K562 (cell line): ENCODE data around the gene TYROBP. TPM values are rescaled to one million over a fixed set of nuclear protein-coding genes. Genes with fewer than 3 reads are reported as not detected.

Experiments used
- ATF1 ChIP-seq, 2 experiments: fragments of 450-650 bp in 1 of 2; IDR thresholded peaks; 2 replicates each; pipeline ENCODE4 v1.6.1; 2016; ENCODE audit warnings: missing compliant biosample characterization in 1 of 2, missing genetic modification characterization in 1 of 2
- CBX2 ChIP-seq: fragments of 200-600 bp; sonication (generic); IDR thresholded peaks from one replicate; pipeline ENCODE4 v1.6.1; 2012; ENCODE audit warnings: mild to moderate bottlenecking, low read length, inconsistent platforms; ENCODE audit not compliant: insufficient read depth, poor library complexity, severe bottlenecking
- COPS2 ChIP-seq: fragments of 450-650 bp; conservative IDR thresholded peaks from 2 replicates; pipeline ENCODE4 v1.6.1; 2016; ENCODE audit warnings: mild to moderate bottlenecking, moderate library complexity
- DIDO1 ChIP-seq: fragments of 450-650 bp; IDR thresholded peaks from 2 replicates; pipeline ENCODE4 v1.6.1; 2016; ENCODE audit warnings: low read depth, missing biosample characterization, missing genetic modification characterization
- E2F3 ChIP-seq: fragments of 250-450 bp; sonication (Bioruptor Pico); IDR thresholded peaks from 2 replicates; pipeline ENCODE4 v1.4.0; 2020; ENCODE audit warnings: mild to moderate bottlenecking
- ELF1 ChIP-seq: fragments of 200-800 bp; sonication (Bioruptor generic); IDR thresholded peaks from 2 replicates; pipeline ENCODE4 v1.6.1; 2016; ENCODE audit warnings: missing genetic modification characterization, missing compliant biosample characterization
- HOXB6 ChIP-seq: fragments of 250-450 bp; sonication (Bioruptor Pico); IDR thresholded peaks from 2 replicates; pipeline ENCODE4 v1.5.1; 2022; ENCODE audit warnings: mild to moderate bottlenecking, borderline replicate concordance
- KDM1A ChIP-seq, 2 experiments: fragments of 450-650 bp; IDR thresholded peaks; 2 replicates each; pipeline ENCODE4 v1.6.1; 2016; ENCODE audit warnings: mild to moderate bottlenecking in 2 of 2
- MEF2A ChIP-seq: IDR thresholded peaks from 2 replicates; pipeline ENCODE4 v1.6.1; 2011; ENCODE audit warnings: low read depth, mild to moderate bottlenecking, low read length, moderate library complexity; ENCODE audit not compliant: control insufficient read depth
- MYBL2 ChIP-seq, 2 experiments: fragments of 450-650 bp in 1 of 2; sonication (generic) in 1 of 2; formaldehyde crosslinking in 1 of 2; IDR thresholded peaks; 2 replicates each; pipeline versions ENCODE4 v1.6.1 to v1.8.1; 2017 to 2022; ENCODE audit warnings: borderline replicate concordance in 1 of 2, inconsistent platforms in 1 of 2, low read depth in 1 of 2, mild to moderate bottlenecking in 1 of 2, missing genetic modification reagents in 1 of 2, moderate library complexity in 1 of 2
- NFATC3 ChIP-seq: fragments of 450-650 bp; IDR thresholded peaks from 2 replicates; pipeline ENCODE4 v1.6.1; 2017; ENCODE audit warnings: mild to moderate bottlenecking
- NFIC ChIP-seq: fragments of 450-650 bp; IDR thresholded peaks from 2 replicates; pipeline ENCODE4 v1.6.1; 2017; ENCODE audit warnings: mild to moderate bottlenecking, inconsistent platforms
- PCBP2 ChIP-seq: fragments of 200-400 bp; formaldehyde crosslinking; IDR thresholded peaks from 2 replicates; pipeline ENCODE4 v1.6.1; 2018; ENCODE audit warnings: low read length, low read depth, mild to moderate bottlenecking, moderate library complexity; ENCODE audit not compliant: poor library complexity, severe bottlenecking
- PYGO2 ChIP-seq: fragments of 450-650 bp; IDR thresholded peaks from 2 replicates; pipeline ENCODE4 v1.6.1; 2016; ENCODE audit warnings: mild to moderate bottlenecking, missing genetic modification characterization, moderate library complexity, missing compliant biosample characterization
- TEAD2 ChIP-seq: fragments of 450-650 bp; IDR thresholded peaks from 2 replicates; pipeline ENCODE4 v1.6.1; 2016; ENCODE audit warnings: missing genetic modification characterization, control low read depth, missing compliant biosample characterization
- TRIM25 ChIP-seq: fragments of 450-650 bp; IDR thresholded peaks from 2 replicates; pipeline ENCODE4 v1.7.0; 2016; ENCODE audit warnings: borderline replicate concordance
- ZNF175 ChIP-seq: fragments of 200-800 bp; sonication (Bioruptor generic); IDR thresholded peaks from 2 replicates; pipeline ENCODE4 v1.6.1; 2016; ENCODE audit warnings: low read depth, mild to moderate bottlenecking, missing genetic modification characterization, missing compliant biosample characterization
- ZNF184 ChIP-seq: sonication (generic); formaldehyde crosslinking; IDR thresholded peaks from 2 replicates; pipeline ENCODE4 v1.5.0; 2020; ENCODE audit warnings: missing genetic modification reagents
- ZNF436 ChIP-seq: fragments of 250-450, 450-650 bp; sonication (Bioruptor Pico); formaldehyde crosslinking; IDR thresholded peaks from 2 replicates; pipeline ENCODE4 v1.7.0; 2020; ENCODE audit warnings: mild to moderate bottlenecking
- ZNF512 ChIP-seq: IDR thresholded peaks from 2 replicates; pipeline ENCODE4 v1.6.1; 2016; ENCODE audit warnings: missing genetic modification characterization, missing compliant biosample characterization
- polyA plus RNA-seq, 8 experiments: library from polyadenylated mRNA; depleted of rRNA in 4 of 8; stranded (reverse) in 5 of 8; unstranded in 3 of 8; fragments of >200 nt; fragmentation: Nextera tagmentation in 2 of 8; fragmentation: Illumina TruSeq in 1 of 8; extraction: Ambion mirVana in 2 of 8; extraction: Trizol in 1 of 8; gene quantifications; 2 replicates each; pipeline versions ENCODE4 v1.2.1 to v1.2.3, GENCODE V29; 2011 to 2014; ENCODE audit warnings: inconsistent platforms in 1 of 8, missing spikeins in 1 of 8
- total RNA-seq, 7 experiments: library from RNA; depleted of rRNA in 6 of 7; stranded (reverse); fragments of >200 nt in 6 of 7; fragmentation: Illumina TruSeq in 2 of 7; extraction: Trizol in 2 of 7; gene quantifications; 2 replicates each; pipeline versions ENCODE4 v1.2.1 to v1.2.3, GENCODE V29; 2011 to 2021; ENCODE audit warnings: low replicate concordance in 1 of 7

The TYROBP gene
- total and polyA plus RNA-seq, 9 of the 15 experiments (the other 6 are each of a cell fraction or from before 2014, with no cell fraction given), result 0.72 to 8.2 (median 2.4) TPM

- TF ChIP-seq CBX2 (no peak), E2F3 (CRISPR knock-in tag) (peak; percentile 58; the same call in 1 of the 2 replicates), ZNF436 (no peak), NFIC (peak; percentile 15; the same call in 1 of the 2 replicates), HOXB6 (CRISPR knock-in tag) (no peak), PCBP2 (no peak), ZNF184 (CRISPR knock-in tag) (no peak), DIDO1 (tag) (0 out of 2 replicates have a peak, but pooled peaks have one; percentile 23), MEF2A (no peak), MYBL2 (IDR thresholded peaks at IDR 0.05; ENCODE audit: low read depth) (no peak), MYBL2 (CRISPR knock-in tag; IDR thresholded peaks at IDR 0.05; ENCODE audit: borderline replicate concordance) (no peak), ELF1 (tag) (no peak), ZNF512 (tag) (no peak), TEAD2 (no peak), COPS2 (no peak), PYGO2 (tag) (no peak), ZNF175 (CRISPR knock-in tag) (0 out of 2 replicates have a peak, but pooled peaks have one; percentile 25), TRIM25 (no peak), KDM1A (IDR thresholded peaks at IDR 0.05) (no peak), ATF1 (CRISPR knock-in tag; IDR thresholded peaks at IDR 0.05) (no peak), ATF1 (tag; IDR thresholded peaks at IDR 0.05) (peak; percentile 87), NFATC3 (0 out of 2 replicates have a peak, but pooled peaks have one; percentile 26)
Measured at GRCh38 chr19:35899547-35900214, 8.4 kb downstream of the TYROBP start (continued).
